MM.1S (cell line): ENCODE measurements around the gene GYPB.

Experiments used
- EZH2 ChIP-seq: fragments of 300-600 bp; sonication (generic); optimal IDR thresholded peaks from 2 replicates; pipeline ENCODE3; 2017; ENCODE audit warnings: low read depth, mild to moderate bottlenecking, antibody characterized with exemption, low read length, mixed read lengths
- TF ChIP-seq, protein P1 (sequence below): fragments of 300-600 bp; sonication (generic); IDR thresholded peaks from 2 replicates; pipeline ENCODE4 v1.5.1; 2016; ENCODE audit warnings: antibody characterized with exemption, low read length, mixed read lengths

- TF ChIP-seq, protein P1, sequence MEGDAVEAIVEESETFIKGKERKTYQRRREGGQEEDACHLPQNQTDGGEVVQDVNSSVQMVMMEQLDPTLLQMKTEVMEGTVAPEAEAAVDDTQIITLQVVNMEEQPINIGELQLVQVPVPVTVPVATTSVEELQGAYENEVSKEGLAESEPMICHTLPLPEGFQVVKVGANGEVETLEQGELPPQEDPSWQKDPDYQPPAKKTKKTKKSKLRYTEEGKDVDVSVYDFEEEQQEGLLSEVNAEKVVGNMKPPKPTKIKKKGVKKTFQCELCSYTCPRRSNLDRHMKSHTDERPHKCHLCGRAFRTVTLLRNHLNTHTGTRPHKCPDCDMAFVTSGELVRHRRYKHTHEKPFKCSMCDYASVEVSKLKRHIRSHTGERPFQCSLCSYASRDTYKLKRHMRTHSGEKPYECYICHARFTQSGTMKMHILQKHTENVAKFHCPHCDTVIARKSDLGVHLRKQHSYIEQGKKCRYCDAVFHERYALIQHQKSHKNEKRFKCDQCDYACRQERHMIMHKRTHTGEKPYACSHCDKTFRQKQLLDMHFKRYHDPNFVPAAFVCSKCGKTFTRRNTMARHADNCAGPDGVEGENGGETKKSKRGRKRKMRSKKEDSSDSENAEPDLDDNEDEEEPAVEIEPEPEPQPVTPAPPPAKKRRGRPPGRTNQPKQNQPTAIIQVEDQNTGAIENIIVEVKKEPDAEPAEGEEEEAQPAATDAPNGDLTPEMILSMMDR, result no peak
- no peak for TF ChIP-seq EZH2
Measured at GRCh38 chr4:143961075-143961474, 58.1 kb downstream of the GYPB start.
